ENCODE measurements around the gene RRP12. TPM values are rescaled to one million over a fixed set of nuclear protein-coding genes. Genes with fewer than 3 reads are reported as not detected.
A peak's percentile ranks its signal among the peaks of the same experiment; 100 is the strongest.

RRP12 gene
- total RNA-seq, 2 donors from 2014 or later, result 33.0 to 34.7 TPM

GRCh38 chr10:97356918-97357317, 44.2 kb downstream of the RRP12 start:
- Mint-ChIP-seq H3K36me3 (ENCODE audit: low read depth) (peaks cover 35% of the 10 kb centered on the region), H3K27me3 (ENCODE audit: insufficient read depth) (no peaks in the 10 kb centered on the region), H3K4me3 (no peak overlapping the region), H3K4me1 (peaks cover 20% of the 10 kb centered on the region), H3K27ac (no peak overlapping the region), H3K9me3 (no peaks in the 10 kb centered on the region)
- 80 to 81% methylated on average over 5 to 7 of the region's 7 CpGs for WGBS, 2 experiments (ENCODE audit: insufficient coverage in 1 of 2, insufficient read length in 1 of 2)
- TF ChIP-seq CTCF (conservative IDR thresholded peaks at IDR 0.05), result no peak
- no peaks in the 10 kb centered on the region for H3K4me1 ChIP-seq (ENCODE audit: control insufficient read depth, insufficient read depth, low read length)
- no peak overlapping the region for H3K9ac ChIP-seq (ENCODE audit: extremely low read depth, low read length, poor library complexity, severe bottlenecking)
- H3K9me3 ChIP-seq (ENCODE audit: control insufficient read depth, low read length), result no peaks in the 10 kb centered on the region
- no peaks in the 10 kb centered on the region for H3K27me3 ChIP-seq (ENCODE audit: control insufficient read depth, insufficient read depth, low read length, poor library complexity, severe bottlenecking)
- DNase-seq, result no peak
- no peak overlapping the region for H3K4me3 ChIP-seq (ENCODE audit: low read length)
- peaks cover 25% of the 10 kb centered on the region for H3K36me3 ChIP-seq (ENCODE audit: control insufficient read depth, insufficient read depth, low read length)
- no peak overlapping the region for H3K27ac ChIP-seq (ENCODE audit: low read depth, low read length)

GRCh38 chr10:97356318-97356914, 44.7 kb downstream of the RRP12 start:
- peaks cover 28% of the 10 kb centered on the region for H3K36me3 ChIP-seq (ENCODE audit: control insufficient read depth, insufficient read depth, low read length)
- 90 to 91% methylated on average over 4 to 6 of the region's 6 CpGs for WGBS, 2 experiments (ENCODE audit: insufficient coverage in 1 of 2, insufficient read length in 1 of 2)
- Mint-ChIP-seq H3K27ac (no peak overlapping the region), H3K27me3 (ENCODE audit: insufficient read depth) (no peaks in the 10 kb centered on the region), H3K9me3 (no peaks in the 10 kb centered on the region), H3K4me1 (peaks cover 20% of the 10 kb centered on the region), H3K4me3 (no peak overlapping the region), H3K36me3 (ENCODE audit: low read depth) (peaks cover 35% of the 10 kb centered on the region)
- H3K9me3 ChIP-seq (ENCODE audit: control insufficient read depth, low read length), result no peaks in the 10 kb centered on the region
- no peaks in the 10 kb centered on the region for H3K4me1 ChIP-seq (ENCODE audit: control insufficient read depth, insufficient read depth, low read length)
- no peak for TF ChIP-seq CTCF (conservative IDR thresholded peaks at IDR 0.05)
- DNase-seq, result no peak
- H3K27ac ChIP-seq (ENCODE audit: low read depth, low read length), result no peak overlapping the region
- H3K4me3 ChIP-seq (ENCODE audit: low read length), result no peak overlapping the region
- no peaks in the 10 kb centered on the region for H3K27me3 ChIP-seq (ENCODE audit: control insufficient read depth, insufficient read depth, low read length, poor library complexity, severe bottlenecking)
- no peak overlapping the region for H3K9ac ChIP-seq (ENCODE audit: extremely low read depth, low read length, poor library complexity, severe bottlenecking)

- TF ChIP-seq CTCF (conservative IDR thresholded peaks at IDR 0.05), result peak; percentile 75
- H3K27me3 ChIP-seq (ENCODE audit: control insufficient read depth, insufficient read depth, low read length, poor library complexity, severe bottlenecking), result no peaks in the 10 kb centered on the region
- H3K27ac ChIP-seq (ENCODE audit: low read depth, low read length), result no peak overlapping the region
- peak overlapping the region; percentile 78 for H3K27ac Mint-ChIP-seq
- no peaks in the 10 kb centered on the region for H3K9me3 Mint-ChIP-seq
- H3K36me3 ChIP-seq (ENCODE audit: control insufficient read depth, insufficient read depth, low read length), result peaks cover 24% of the 10 kb centered on the region
- H3K4me1 ChIP-seq (ENCODE audit: control insufficient read depth, insufficient read depth, low read length), result no peaks in the 10 kb centered on the region
- H3K4me1 Mint-ChIP-seq, result peaks cover 20% of the 10 kb centered on the region
- H3K27me3 Mint-ChIP-seq (ENCODE audit: insufficient read depth), result no peaks in the 10 kb centered on the region
- WGBS, 2 experiments (ENCODE audit: insufficient coverage in 1 of 2, insufficient read length in 1 of 2), result 81 to 100% methylated on average over 1 to 5 of the region's 5 CpGs
- no peak overlapping the region for H3K4me3 ChIP-seq (ENCODE audit: low read length)
- no peaks in the 10 kb centered on the region for H3K9me3 ChIP-seq (ENCODE audit: control insufficient read depth, low read length)
- H3K4me3 Mint-ChIP-seq, result no peak overlapping the region
- no peak overlapping the region for H3K9ac ChIP-seq (ENCODE audit: extremely low read depth, low read length, poor library complexity, severe bottlenecking)
- H3K36me3 Mint-ChIP-seq (ENCODE audit: low read depth), result peaks cover 37% of the 10 kb centered on the region
- DNase-seq, result peak; percentile 81
Observed at GRCh38 chr10:97355571-97355975, 45.6 kb downstream of the RRP12 start.
